Measurements from ENCODE around the gene ZNF69. TPM values are rescaled to one million over a fixed set of nuclear protein-coding genes. Genes with fewer than 3 reads are reported as not detected.

Gene ZNF69
- total RNA-seq, 1 experiment from 2014 or later, result 9.5 TPM

Other genes with a start within 250 kb of the ZNF69 start
- 5.0 TPM for gene ZNF823, start 148.8 kb upstream of the ZNF69 start, total RNA-seq (2021; ENCODE audit: unreplicated experiment)
- 2.8 TPM for gene ZNF441, start 120.8 kb upstream of the ZNF69 start, total RNA-seq (2021; ENCODE audit: unreplicated experiment)
- 0.98 TPM for gene ZNF491, start 89.3 kb upstream of the ZNF69 start, total RNA-seq (2021; ENCODE audit: unreplicated experiment)
- gene ZNF440, start 73.5 kb upstream of the ZNF69 start, total RNA-seq (2021; ENCODE audit: unreplicated experiment), result 12.9 TPM
- 6.3 TPM for gene ZNF439, start 39.1 kb upstream of the ZNF69 start, total RNA-seq (2021; ENCODE audit: unreplicated experiment)
- gene ZNF700, start 37.3 kb downstream of the ZNF69 start, total RNA-seq (2021; ENCODE audit: unreplicated experiment), result 10.4 TPM
- 0.39 TPM for gene ZNF763, start 77.3 kb downstream of the ZNF69 start, total RNA-seq (2021; ENCODE audit: unreplicated experiment)
- 4.7 TPM for gene ZNF433, start 147.9 kb downstream of the ZNF69 start, total RNA-seq (2021; ENCODE audit: unreplicated experiment)
- 2.1 TPM for gene ZNF878, start 165.2 kb downstream of the ZNF69 start, total RNA-seq (2021; ENCODE audit: unreplicated experiment)
- gene ZNF844, start 176.9 kb downstream of the ZNF69 start, total RNA-seq (2021; ENCODE audit: unreplicated experiment), result 8.6 TPM

All from Panc1 (cell line).